Measurements from ENCODE around the gene TMTC1. TPM values are rescaled to one million over a fixed set of nuclear protein-coding genes. Genes with fewer than 3 reads are reported as not detected.

TMTC1 gene
- polyA plus RNA-seq, 1 donor (not counting 4 experiments of a cell fraction or from before 2014, with no cell fraction given) = 3.7 TPM

DNA sequence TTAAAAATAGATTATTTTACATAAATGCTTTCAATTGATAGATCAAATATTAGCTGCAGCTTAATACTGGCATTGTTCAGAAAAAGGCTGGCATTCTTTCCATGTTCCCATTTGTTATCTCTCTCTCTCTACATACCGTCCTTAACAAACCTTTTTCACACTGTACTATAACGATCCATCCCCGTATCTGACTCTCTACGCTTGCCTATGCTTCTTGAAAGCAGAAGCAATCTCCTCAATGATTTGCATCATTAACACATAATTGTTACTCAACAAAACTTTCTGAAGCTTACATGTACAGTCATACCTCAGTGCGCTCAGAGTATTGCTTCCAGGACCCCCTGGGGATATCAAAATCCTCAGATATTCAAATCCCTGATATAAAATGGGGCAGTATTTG lies 89.7 kb downstream of the TMTC1 start:
- dilution Hi-C loops (cut with MboI; ENCODE audit: extremely low pct_ligation_motif_present, low sequenced_read_pairs) = no loop called here
- no peak for FAIRE-seq

DNA sequence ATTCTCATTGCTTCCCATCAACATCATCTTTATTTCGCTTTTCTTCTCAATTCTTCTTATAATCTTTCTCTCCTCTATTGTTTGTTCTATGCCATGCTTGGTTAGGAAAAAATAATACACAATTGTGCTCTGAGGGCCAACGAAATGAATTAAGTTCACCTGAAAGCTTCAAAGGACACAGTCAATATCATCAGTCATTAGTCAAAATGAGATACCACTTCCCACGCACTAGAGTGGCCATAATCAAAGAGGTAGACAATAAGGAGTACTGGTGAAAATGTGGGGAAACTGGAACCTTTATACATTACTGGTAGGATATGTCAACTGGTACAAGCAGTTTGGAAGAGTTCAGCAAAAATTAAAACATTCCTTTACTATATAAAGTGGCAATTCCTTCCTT lies 91.5 kb downstream of the TMTC1 start:
- H3K4me3 ChIP-seq (ENCODE audit: control insufficient read depth in 2 of 3, extremely low read depth in 1 of 3, insufficient read depth in 2 of 3, low read depth in 1 of 3, low read length in 3 of 3) = no peak overlapping the region
- H3K27ac ChIP-seq (ENCODE audit: control insufficient read depth, insufficient read depth, low read length) = no peak overlapping the region
- H3K79me2 ChIP-seq (ENCODE audit: control insufficient read depth, insufficient read depth, low read length) = no peaks in the 10 kb centered on the region
- no peak overlapping the region for H2AFZ ChIP-seq (ENCODE audit: control insufficient read depth, low read length)
- no peaks in the 10 kb centered on the region for H3K9me1 ChIP-seq (ENCODE audit: control insufficient read depth, extremely low read depth, insufficient read depth, low read length)
- no peak for DNase-seq (ENCODE audit: low read depth, low spot score)
- FAIRE-seq = no peak
- no peaks in the 10 kb centered on the region for H3K36me3 ChIP-seq (ENCODE audit: control insufficient read depth in 2 of 2, extremely low read depth in 1 of 2, insufficient read depth in 2 of 2, low read length in 2 of 2)
- H3K9ac ChIP-seq (ENCODE audit: control insufficient read depth, extremely low read depth, insufficient read depth, low read length) = no peak overlapping the region
- TF ChIP-seq EZH2 (IDR thresholded peaks at IDR 0.05; ENCODE audit: low read length) (no peak), CTCF (optimal IDR thresholded peaks at IDR 0.05 in 1 of 3, IDR thresholded peaks at IDR 0.05 in 1 of 3, conservative IDR thresholded peaks at IDR 0.05 in 1 of 3; ENCODE audit: extremely low read depth in 1 of 3, insufficient read depth in 2 of 3, low read length in 3 of 3) (no peak)
- H3K4me2 ChIP-seq (ENCODE audit: control insufficient read depth, extremely low read depth, insufficient read depth, low read depth, low read length) = no peak overlapping the region
- H3K4me1 ChIP-seq (ENCODE audit: control insufficient read depth, extremely low read depth, insufficient read depth, low read length) = peaks cover 6% of the 10 kb centered on the region
- dilution Hi-C loops (cut with MboI; ENCODE audit: extremely low pct_ligation_motif_present, low sequenced_read_pairs) = no loop called here
- H3K9me3 ChIP-seq (ENCODE audit: control insufficient read depth, low read depth, low read length) = no peaks in the 10 kb centered on the region
- H3K27me3 ChIP-seq (ENCODE audit: control insufficient read depth, extremely low read depth, insufficient read depth, low read length) = no peaks in the 10 kb centered on the region
- H4K20me1 ChIP-seq (ENCODE audit: control insufficient read depth, extremely low read depth, insufficient read depth, low read length) = no peaks in the 10 kb centered on the region

More for the DNA sequence above, 89.7 kb downstream of the TMTC1 start:
- Histone ChIP-seq H4K20me1 (ENCODE audit: control insufficient read depth, extremely low read depth, insufficient read depth, low read length) (no peaks in the 10 kb centered on the region), H3K4me1 (ENCODE audit: control insufficient read depth, extremely low read depth, insufficient read depth, low read length) (peaks cover 6% of the 10 kb centered on the region), H3K4me3 (ENCODE audit: control insufficient read depth in 2 of 3, extremely low read depth in 1 of 3, insufficient read depth in 2 of 3, low read depth in 1 of 3, low read length in 3 of 3) (no peak overlapping the region), H3K27ac (ENCODE audit: control insufficient read depth, insufficient read depth, low read length) (no peak overlapping the region), H3K4me2 (ENCODE audit: control insufficient read depth, extremely low read depth, insufficient read depth, low read depth, low read length) (no peak overlapping the region), H3K9me3 (ENCODE audit: control insufficient read depth, low read depth, low read length) (no peaks in the 10 kb centered on the region), H2AFZ (ENCODE audit: control insufficient read depth, low read length) (no peak overlapping the region), H3K9me1 (ENCODE audit: control insufficient read depth, extremely low read depth, insufficient read depth, low read length) (no peaks in the 10 kb centered on the region), H3K9ac (ENCODE audit: control insufficient read depth, extremely low read depth, insufficient read depth, low read length) (no peak overlapping the region), H3K36me3 (ENCODE audit: control insufficient read depth in 2 of 2, extremely low read depth in 1 of 2, insufficient read depth in 2 of 2, low read length in 2 of 2) (no peaks in the 10 kb centered on the region), H3K79me2 (ENCODE audit: control insufficient read depth, insufficient read depth, low read length) (no peaks in the 10 kb centered on the region), H3K27me3 (ENCODE audit: control insufficient read depth, extremely low read depth, insufficient read depth, low read length) (no peaks in the 10 kb centered on the region)
- TF ChIP-seq EZH2 (IDR thresholded peaks at IDR 0.05; ENCODE audit: low read length) = no peak
- TF ChIP-seq CTCF (optimal IDR thresholded peaks at IDR 0.05 in 1 of 3, IDR thresholded peaks at IDR 0.05 in 1 of 3, conservative IDR thresholded peaks at IDR 0.05 in 1 of 3; ENCODE audit: extremely low read depth in 1 of 3, insufficient read depth in 2 of 3, low read length in 3 of 3) = no peak
- DNase-seq (ENCODE audit: low read depth, low spot score) = no peak
